Sigmoid colon (tissue), 3 donors: ENCODE data around the gene SHROOM4.

ENCODE experiments used
- CTCF ChIP-seq, 4 experiments: fragments of 450-650 bp in 3 of 4; fragments of 200-600 bp in 1 of 4; IDR thresholded peaks; one replicate each; pipeline ENCODE4 v1.5.1; 2016 to 2019; ENCODE audit warnings: antibody characterized with exemption in 4 of 4, mild to moderate bottlenecking in 3 of 4, moderate library complexity in 2 of 4
- POLR2A ChIP-seq, 2 donors: fragments of 450-650 bp; IDR thresholded peaks; one replicate each; pipeline ENCODE4 v1.6.1; 2016; ENCODE audit warnings: antibody characterized with exemption in 2 of 2, mild to moderate bottlenecking in 2 of 2, moderate library complexity in 2 of 2

GRCh38 chrX:50771382-50771781, 42.6 kb downstream of the SHROOM4 start:
- TF ChIP-seq CTCF (IDR thresholded peaks at IDR 0.05), result no peak
- TF ChIP-seq POLR2A (IDR thresholded peaks at IDR 0.05), result no peak
